NCI-H2227 (cell line): ENCODE results near the gene TRNP1.
"Not testable (repeated sequence)": the region's sequence is repeated elsewhere in the genome, so short reads cannot be mapped to it uniquely, and the experiment has no call there.

Source experiments
- DNase-seq: peaks from one replicate; lab custom pipeline; 2025; ENCODE audit not compliant: unreplicated experiment; lab: John Stamatoyannopoulos, UW

The TRNP1 gene

DNA sequence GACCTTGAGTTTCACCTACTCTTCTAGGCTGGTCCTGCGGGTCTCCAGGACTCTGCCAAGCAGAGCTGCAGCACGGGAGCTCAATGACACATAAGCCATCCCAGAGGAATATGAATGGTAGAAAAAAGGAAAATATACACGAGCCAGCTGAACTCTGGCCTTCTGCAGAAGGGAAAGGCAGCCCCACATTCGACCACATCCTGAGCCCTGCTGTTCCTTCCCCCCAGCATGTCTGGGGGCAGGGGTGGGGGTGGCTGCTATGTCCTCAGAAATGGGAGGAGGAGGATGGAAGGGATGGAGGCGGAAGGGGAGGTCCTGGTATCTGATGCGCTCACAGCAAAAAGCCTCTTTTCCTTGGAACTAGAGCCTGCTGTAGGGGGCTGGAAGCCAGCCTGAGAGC lies 21.1 kb upstream of the TRNP1 start:
- DNase-seq, result no peak

DNA sequence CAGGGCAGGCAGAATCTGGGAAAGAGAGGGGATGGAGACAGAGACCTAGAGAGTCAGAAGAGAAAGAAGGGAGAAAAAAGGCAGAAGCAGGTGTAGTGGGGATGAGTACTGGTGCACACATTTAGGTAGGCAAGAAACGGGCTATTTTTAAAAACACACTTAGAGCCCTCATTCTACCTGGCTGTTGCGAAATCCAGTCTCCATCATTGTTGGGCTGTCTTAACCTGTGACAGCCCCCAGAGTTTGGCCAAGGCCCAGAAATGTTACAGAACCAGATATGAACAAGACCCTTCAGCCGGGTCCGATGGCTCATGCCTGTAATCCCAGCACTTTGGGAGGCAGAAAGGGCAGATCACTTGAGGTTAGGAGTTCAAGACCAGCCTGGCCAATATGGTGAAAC lies 20.7 kb upstream of the TRNP1 start:
- no peak for DNase-seq

DNA sequence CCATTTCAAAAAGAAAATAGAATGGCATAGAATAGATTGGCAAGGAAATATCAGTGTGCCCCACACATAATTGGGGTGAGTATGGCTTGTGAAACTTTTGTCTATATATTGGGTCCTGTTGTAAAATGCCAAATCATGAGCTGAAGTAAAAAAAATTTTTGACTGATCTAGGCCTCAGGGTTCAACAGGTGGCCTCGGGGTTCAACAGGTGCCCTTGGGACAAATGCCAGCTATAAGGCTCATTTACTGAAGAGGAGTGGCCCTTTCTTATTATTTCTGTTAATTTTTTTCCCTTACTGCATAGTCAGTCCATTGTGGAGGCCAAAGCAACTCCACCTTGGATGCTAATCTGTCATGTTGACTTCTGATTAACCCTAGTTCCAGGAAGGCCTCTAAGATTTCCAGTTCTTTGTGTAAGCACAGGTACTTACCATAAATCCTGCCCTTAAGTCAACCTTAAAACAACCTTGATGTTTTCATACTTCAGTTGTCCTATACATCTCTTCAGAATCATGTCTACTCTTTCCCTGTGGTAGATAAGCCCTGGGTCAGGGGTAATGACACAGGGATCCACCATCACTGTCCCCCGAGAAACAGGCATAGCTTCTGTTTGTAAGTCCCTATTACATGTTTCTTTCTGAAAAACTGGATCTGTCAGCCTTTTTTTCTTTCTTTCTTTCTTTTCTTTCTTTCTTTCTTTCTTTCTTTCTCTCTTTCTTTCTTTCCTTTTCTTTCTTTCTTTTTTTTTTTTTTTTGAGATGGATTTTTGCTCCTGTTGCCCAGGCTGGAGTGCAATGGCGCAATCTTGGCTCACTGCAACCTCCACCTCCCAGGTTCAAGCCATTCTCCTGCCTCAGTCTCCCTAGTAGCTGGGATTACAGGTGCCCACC lies 16.6 kb upstream of the TRNP1 start:
- DNase-seq, result no peak

DNA sequence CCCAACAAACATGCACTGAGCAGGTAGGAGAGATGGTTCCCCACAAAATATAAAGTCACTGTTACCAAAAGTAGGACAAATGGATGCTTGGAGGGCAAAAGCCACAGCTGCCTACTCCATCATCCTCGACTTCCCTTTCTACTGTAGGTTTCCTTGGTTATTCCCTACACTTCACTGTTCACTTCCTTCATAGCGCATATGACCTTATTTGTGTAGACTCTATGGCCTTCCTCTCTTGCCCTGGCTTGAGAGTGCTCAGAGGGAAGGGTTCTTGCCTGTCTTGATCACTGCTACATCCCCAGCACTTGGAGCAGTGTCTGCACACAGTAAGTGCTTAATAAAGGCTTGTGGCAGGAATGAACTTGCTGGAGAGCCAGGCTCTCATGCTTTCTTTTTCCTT lies 14.6 kb upstream of the TRNP1 start:
- DNase-seq, result no peak

DNA sequence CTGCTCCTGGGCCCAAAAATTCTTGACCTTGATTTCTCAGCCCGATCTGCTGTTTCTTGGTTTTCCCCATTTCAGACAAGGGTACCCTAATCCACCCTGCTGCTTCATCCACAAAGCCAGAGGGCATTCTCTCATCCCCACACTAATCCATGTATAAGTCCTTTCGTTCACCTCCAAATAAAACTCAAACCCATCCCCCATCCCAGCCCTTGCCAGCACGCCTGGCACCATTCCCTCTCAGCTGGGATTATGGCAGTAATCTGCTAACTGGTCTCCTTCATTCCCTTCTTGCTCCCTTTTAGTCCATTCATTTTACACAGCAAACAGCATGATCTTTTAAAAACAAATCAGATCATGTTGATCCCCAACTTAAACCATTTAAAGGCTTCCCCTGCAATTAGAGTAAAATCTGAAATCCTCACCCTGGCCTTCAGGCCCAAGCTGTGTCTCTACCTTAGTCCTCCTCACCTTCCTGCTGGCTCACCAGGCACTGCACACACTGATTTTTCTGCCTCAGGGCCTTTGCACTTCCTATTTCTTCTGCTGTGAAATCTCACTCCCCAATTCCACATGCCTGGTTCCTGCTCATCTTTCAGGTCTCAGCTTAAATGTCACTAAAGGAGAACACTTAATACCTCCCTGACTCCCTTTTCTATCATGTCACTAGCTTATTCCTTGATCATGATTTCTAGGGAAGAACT lies 12.2 kb upstream of the TRNP1 start:
- DNase-seq, result no peak

DNA sequence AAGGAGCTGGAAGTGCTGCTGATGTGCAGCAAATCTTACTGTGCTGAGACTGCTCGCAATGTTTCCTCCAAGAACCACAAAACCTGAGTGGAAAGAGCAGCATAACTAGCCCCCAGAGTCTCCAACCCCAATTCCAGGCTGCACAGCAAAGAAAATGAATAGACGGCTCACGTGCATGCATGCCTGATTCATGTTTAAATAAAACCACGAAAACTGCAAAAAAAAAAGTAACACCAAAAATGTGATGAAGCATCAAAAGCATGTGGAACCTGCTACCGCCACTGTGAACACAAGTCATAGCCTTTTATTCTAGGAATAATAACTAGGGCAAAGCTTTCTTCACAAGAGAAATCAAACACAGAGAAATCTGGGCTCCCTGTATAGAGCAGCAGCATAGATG lies 9.6 kb upstream of the TRNP1 start:
- DNase-seq, result no peak

DNA sequence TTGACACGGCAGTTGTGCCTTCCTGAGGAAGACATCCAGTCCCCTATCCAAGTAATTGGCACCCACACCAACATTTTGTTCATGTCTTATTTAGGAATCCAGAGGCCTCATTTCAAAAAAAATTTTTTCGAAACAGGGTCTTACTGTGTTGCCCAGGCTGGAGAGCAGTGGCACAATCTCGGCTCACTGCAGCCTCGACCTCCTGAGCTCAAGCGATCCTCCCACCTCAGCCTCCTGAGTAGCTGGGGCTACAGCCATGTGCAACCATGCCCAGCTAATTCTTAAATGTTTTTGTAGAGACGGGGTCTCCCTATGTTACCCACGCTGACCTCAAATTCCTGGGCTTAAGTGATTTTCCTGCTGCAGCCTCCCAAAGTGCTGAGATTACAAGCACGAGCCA lies 9.2 kb upstream of the TRNP1 start:
- DNase-seq, result no peak

DNA sequence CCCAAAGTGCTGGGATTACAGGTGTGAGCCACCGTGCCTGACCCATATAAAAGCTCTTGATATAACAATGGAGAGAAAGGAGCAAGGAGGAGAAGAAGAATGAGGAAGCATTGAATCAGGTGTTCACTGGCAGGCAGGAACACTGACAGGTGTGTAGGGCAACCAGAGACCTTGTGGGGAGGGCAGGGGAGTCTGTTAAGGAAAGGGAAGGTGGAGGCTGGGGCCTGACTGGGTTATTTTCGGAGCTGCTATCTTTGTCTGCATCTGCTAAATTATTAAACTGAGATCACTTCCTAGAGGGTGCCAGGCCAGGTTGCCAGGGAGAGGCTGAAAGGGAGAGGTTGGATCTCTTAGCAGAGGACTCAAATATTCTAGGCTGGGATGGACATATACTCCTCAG lies 6.8 kb upstream of the TRNP1 start:
- DNase-seq, result no peak

DNA sequence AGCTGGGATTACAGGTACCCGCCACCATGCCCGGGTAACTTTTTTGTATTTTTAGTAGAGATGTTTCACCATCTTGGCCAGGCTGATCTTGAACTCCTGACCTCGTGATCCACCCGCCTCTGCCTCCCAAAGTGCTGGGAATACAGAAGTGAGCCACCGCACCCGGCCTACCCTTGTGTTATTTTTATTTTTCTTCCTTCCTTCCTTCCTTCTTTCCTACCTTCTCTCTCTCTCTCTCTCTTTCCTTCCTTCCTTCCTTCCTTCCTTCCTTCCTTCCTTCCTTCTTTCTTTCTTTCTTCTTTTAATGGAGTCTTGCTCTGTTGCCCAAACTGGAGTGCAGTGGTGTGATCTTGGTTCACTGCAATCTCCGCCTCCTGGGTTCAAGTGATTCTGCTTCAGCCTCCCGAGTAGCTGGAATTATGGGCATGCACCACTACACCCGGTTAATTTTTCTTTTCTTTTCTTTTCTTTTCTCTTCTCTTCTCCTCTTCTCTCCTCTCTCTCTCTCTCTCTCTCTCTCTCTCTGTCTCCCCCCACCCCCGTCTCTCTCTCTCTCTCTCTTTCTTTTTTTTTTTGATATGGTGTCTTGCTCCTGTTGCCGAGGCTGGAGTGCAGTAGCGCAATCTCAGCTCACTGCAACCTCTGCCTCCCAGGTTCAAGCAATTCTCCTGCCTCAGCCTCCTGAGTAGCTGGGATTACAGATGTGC lies 3.9 kb upstream of the TRNP1 start:
- not testable (repeated sequence) for DNase-seq

DNA sequence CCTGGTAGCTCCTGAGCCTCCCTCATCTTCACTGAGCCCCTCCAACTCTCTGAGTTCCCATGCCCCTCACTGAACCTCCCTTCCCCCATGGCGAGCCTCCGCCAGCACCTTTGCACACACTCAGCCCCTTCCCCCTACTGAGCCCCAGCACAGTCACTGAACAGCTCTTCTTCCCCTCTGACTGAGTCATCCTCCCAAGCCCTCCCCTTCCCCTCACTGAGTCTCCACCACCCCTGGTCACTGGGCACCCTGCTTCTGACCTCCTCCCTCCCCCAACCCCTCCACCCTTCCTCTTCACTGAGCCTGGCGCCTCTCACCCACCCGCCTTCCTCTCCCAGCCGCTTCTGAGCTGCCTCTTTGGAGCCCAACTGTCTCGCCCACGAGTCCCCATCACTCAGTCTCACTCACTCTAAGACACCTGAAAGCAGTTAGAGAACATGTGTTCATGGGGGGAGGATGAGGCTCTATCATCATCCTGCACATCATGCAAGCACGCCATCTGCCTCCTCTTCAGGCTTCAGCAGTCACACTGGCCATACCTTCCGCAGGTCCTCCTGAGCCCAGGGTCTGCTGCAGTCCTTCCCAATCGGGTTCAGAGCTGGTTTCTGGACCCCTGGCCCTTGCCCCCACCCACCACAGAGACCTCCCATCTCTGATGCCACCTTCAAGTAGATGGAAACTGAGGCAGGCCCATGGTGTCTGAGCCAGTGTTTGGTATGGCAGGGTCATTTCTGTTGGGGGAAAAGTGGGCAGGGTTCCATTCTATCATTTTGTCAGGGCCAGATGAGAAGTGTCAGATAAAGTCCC lies 2.0 kb upstream of the TRNP1 start:
- no peak for DNase-seq

DNA sequence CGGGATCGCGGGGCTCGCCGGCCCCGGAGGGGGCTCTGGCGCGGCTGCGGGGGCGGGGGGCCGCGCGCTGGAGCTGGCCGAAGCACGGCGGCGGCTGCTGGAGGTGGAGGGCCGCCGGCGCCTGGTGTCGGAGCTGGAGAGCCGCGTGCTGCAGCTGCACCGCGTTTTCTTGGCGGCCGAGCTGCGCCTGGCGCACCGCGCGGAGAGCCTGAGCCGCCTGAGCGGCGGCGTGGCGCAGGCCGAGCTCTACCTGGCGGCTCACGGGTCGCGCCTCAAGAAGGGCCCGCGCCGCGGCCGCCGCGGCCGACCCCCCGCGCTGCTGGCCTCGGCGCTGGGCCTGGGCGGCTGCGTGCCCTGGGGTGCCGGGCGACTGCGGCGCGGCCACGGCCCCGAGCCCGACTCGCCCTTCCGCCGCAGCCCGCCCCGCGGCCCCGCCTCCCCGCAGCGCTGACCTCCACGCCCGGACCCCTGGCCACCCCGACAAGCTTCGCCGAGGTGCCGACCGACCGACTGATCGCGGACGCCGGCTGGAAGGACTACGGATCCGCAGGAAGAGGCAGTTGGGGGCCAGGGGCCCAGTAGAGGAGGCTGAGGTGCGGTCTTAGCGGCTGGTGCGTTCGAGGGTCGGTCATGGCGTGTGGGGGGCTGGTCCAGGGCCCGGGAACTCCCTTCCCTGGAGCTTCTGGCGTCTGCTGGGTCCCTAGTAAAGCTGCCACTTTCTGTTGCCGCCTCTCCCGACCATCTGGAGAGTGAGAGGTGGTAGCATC lies 711 bp downstream of the TRNP1 start:
- DNase-seq, result peak; percentile 68

DNA sequence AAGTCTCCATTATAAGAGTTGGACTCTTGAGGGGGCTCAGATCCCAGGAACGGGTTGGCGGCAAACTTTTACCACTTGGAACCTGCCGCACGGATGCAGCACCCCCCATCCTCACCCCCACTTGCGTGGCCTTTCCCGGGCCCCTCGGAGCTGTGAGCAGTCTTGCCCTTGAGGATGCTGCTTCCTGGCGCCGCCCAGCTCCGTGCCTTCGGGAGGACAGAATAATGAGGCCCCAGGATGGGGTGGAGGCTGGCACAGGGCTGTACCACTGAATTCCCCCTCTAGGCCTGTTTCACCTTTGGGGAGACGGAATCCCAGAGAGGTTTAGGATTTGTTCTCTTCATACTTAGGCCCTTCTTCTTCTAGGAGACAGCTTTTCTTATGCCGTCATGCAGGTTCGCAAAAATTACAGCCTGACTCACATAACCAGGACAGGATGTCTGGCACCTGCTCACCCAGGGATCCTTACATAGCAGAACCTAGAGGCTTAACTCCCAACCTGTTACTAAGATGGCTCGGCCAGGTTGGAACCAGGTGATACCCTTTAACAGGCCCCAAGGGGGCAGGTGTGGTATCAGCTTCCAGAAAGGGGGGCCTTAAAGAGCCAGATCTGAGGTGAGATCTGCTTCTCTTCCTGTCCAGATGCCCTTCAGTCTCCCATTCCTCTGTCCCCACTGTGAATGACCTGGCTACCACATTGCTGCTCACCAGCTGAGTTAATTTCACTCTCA lies 1.5 kb downstream of the TRNP1 start:
- DNase-seq, result peak; percentile 38

DNA sequence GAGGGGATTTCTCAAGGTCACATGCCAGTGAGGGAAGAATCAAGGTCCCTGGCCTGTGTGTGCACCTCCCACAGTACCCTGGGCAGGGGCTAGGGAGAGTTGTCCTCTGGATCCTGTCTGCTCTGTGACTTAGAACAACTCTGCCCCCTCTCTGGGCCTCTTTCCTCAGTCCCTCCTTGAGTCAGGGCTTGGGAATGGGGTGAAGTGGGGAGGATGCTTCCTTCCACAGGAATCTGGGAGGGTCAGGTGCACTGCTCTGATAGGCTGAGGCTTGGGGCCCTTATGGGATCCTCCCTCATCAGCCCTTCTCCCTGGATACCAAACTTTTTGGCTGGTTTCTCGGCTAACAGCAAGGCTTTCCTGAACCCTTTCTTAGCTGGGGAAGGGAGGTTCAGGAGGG lies 2.5 kb downstream of the TRNP1 start:
- DNase-seq, result no peak

DNA sequence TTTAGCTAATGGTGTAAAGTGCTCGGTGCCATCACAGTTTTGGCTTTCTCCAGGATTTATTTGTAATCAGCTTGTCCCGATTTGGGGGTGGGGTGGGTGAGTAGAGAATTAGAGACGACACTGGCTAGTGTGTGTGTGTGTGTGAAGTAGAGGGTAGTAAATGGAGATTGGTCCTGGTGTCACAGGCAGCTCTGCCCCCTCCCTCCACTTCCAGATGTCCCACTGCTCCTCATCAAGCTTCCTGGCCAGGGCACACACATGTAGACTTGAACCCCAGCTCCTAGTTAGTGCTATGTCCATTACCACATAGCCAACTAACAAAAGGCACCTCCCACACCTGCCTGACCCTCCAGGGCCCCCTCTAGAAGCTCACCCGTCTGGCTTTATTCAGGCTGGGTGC lies 3.2 kb downstream of the TRNP1 start:
- DNase-seq, result no peak

DNA sequence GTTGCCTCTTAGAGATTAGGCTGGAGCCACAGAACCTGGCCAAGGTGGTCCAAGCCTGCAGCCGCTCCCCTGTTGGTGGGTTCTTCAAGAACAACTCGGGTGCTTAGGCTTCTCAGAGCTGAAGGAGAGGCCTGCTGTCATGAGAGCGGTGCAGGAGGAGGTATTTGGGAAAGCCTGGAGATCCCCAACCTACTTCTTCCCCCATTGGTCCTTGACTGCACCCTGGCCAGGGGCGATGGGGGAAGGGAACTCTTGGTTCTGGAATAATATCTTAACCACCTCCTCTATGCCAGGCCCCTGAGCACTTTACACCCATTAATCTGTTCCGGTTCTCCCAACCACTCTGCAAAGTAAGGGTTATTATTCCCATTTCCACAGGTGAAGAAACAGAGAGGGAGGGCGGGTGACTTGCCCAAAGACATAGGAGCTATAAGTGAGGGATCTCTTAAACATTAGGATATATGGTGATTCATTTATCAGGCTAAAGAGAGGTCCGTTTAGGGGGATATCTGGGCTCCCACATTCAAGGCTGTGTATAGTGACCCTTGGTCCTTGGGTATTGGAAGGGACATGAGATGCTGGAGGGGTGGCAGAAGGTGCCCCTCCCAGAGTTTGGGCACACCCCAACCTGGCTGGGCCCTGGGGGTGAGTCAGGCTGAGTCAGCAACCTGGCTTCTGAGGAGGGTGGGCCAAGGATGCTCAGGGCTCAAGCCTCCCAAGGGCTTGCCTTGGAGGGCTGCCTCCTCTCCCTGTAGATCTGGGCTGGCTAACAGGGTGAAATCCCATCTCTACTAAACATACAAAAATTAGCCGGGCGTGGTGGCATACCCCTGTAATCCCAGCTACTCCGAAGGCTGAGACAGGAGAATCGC lies 5.2 kb downstream of the TRNP1 start:
- DNase-seq, result no peak

DNA sequence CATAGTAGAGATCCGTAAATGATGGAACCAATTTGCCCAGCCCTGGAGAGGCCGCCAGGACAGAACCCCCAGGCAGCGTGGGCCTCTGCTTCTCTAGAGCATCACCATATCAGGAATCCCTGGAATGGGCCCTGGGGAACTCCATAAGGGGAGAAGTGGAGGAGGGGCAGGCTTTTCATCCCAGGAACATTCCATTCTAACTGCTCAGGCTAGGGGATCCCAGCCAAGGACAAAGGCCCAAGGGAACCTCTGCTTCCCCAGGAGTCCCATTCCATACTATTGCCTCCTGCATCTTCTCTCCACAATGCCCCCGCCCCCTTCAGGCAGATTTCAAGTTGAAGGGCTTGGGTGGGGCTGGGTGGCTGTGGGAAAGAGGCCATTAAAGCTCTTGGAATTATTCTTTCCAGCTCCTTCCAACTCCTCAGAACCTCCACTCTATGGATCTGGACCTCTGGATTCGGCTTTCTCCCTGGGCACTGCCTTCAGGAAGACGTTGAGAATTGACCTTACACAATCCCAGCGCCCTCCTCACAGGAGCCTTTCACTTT lies 6.0 kb downstream of the TRNP1 start:
- no peak for DNase-seq

DNA sequence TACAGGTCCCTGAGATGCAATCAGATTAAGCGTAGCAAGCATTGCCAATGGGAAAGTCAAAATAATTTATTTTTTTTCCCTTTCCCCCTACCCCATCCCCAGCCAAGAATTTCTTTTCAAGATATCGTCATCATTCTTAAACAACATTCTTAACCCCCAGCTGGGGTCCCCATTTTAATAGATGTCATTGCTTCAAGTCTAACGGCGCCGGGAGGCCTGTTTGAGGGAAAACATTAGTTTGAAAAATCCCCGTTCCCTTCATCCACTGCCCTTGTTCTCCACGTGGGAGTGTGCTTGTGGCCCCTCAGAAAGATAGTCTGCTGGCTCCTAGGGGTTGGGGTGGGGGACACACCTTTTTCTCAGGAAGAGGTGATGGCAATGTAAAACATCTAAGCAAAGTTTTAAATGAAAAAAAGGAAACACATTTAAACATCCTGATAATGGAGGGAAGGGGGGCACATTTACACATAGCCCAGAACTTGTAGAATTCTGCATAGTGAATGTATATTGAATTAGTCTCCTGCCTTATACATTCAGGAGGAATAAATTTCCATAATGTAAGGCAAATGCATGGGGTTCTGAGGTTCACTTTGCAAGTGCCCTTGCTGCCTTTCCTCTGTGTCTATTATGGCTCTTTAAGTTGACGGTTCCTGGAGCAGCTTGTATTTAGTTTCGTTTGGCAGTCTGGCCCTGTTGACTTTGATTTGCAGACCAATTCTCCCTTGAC lies 6.8 kb downstream of the TRNP1 start:
- DNase-seq, result no peak
